ENCODE data around the gene FAM200C. TPM values are rescaled to one million over a fixed set of nuclear protein-coding genes. Genes with fewer than 3 reads are reported as not detected.

FAM200C gene
- total RNA-seq, 1 donor from 2014 or later: 9.1 TPM

DNA sequence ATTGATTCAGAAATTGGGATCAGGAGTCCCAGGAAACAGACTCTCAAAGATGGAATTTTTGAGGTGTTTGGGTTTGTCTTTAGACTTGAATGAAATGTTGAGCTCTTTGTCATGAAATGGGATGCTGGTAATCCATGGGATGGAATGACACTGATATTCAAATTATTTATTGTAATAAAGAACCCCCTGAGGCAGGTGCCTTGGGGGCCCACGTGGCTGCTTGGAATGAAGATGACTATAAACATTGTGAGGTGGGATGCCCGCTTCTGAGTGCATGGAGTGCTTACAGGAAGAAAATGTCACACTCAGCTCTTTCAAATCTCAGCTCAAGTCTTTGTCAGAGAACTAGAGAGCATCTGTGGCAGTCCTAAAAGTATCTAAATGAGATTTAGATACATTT is 19.8 kb downstream of the FAM200C start:
- peaks cover 3% of the 10 kb centered on the region for H3K9me3 Mint-ChIP-seq
- DNase-seq (ENCODE audit: low read depth, low spot score): no peak
- H3K27ac Mint-ChIP-seq (ENCODE audit: unreplicated experiment): no peak overlapping the region
- H3K36me3 Mint-ChIP-seq (ENCODE audit: low read depth): peaks cover 3% of the 10 kb centered on the region
- TF ChIP-seq CTCF (conservative IDR thresholded peaks at IDR 0.05): no peak
- H3K4me1 Mint-ChIP-seq: peaks cover 4% of the 10 kb centered on the region
- peaks cover 3% of the 10 kb centered on the region for H3K27me3 Mint-ChIP-seq (ENCODE audit: low read depth)
- no peak overlapping the region for H3K4me3 Mint-ChIP-seq

- Mint-ChIP-seq H3K36me3 (ENCODE audit: low read depth) (peaks cover 3% of the 10 kb centered on the region), H3K4me3 (no peak overlapping the region), H3K9me3 (peaks cover 3% of the 10 kb centered on the region), H3K27ac (ENCODE audit: unreplicated experiment) (no peak overlapping the region), H3K27me3 (ENCODE audit: low read depth) (peaks cover 8% of the 10 kb centered on the region), H3K4me1 (peaks cover 4% of the 10 kb centered on the region)
- DNase-seq (ENCODE audit: low read depth, low spot score): no peak
- no peak for TF ChIP-seq CTCF (conservative IDR thresholded peaks at IDR 0.05)
These were observed 20.3 kb downstream of the FAM200C start for GRCh38 chr5:160379511-160379910.

DNA sequence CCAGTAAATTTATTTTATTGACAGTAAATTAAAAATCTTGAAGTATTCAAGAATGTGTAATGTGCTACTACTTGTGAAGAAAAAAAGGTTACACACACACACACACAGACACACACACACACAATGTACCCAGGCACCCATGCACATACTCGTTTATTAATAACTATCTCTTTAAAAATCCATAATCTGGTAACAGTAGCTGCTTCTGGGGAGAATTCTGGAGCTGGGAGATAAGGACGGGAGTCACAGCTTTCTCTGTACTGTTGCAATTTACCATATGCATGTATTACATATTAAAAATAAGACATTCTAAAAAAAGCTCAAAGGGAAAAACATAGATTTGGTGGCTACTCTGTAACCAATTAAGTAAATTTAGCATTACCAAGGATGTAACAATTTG is 21.5 kb downstream of the FAM200C start:
- no peak overlapping the region for H3K27ac Mint-ChIP-seq (ENCODE audit: unreplicated experiment)
- peaks cover 4% of the 10 kb centered on the region for H3K4me1 Mint-ChIP-seq
- peaks cover 15% of the 10 kb centered on the region for H3K27me3 Mint-ChIP-seq (ENCODE audit: low read depth)
- no peaks in the 10 kb centered on the region for H3K36me3 Mint-ChIP-seq (ENCODE audit: low read depth)
- H3K4me3 Mint-ChIP-seq: no peak overlapping the region
- H3K9me3 Mint-ChIP-seq: no peaks in the 10 kb centered on the region
- no peak for TF ChIP-seq CTCF (conservative IDR thresholded peaks at IDR 0.05)
- no peak for DNase-seq (ENCODE audit: low read depth, low spot score)

GRCh38 chr5:160377651-160378050 is 22.2 kb downstream of the FAM200C start:
- TF ChIP-seq CTCF (conservative IDR thresholded peaks at IDR 0.05): no peak
- no peak overlapping the region for H3K4me3 Mint-ChIP-seq
- DNase-seq (ENCODE audit: low read depth, low spot score): no peak
- H3K9me3 Mint-ChIP-seq: no peaks in the 10 kb centered on the region
- no peaks in the 10 kb centered on the region for H3K36me3 Mint-ChIP-seq (ENCODE audit: low read depth)
- H3K27ac Mint-ChIP-seq (ENCODE audit: unreplicated experiment): no peak overlapping the region
- H3K27me3 Mint-ChIP-seq (ENCODE audit: low read depth): peaks cover 22% of the 10 kb centered on the region
- H3K4me1 Mint-ChIP-seq: peaks cover under 1% of the 10 kb centered on the region

GRCh38 chr5:160376416-160376815 is 23.4 kb downstream of the FAM200C start:
- Mint-ChIP-seq H3K27ac (ENCODE audit: unreplicated experiment) (no peak overlapping the region), H3K27me3 (ENCODE audit: low read depth) (peaks cover 34% of the 10 kb centered on the region), H3K4me3 (no peak overlapping the region), H3K4me1 (no peaks in the 10 kb centered on the region), H3K9me3 (no peaks in the 10 kb centered on the region), H3K36me3 (ENCODE audit: low read depth) (no peaks in the 10 kb centered on the region)
- DNase-seq (ENCODE audit: low read depth, low spot score): no peak
- no peak for TF ChIP-seq CTCF (conservative IDR thresholded peaks at IDR 0.05)

GRCh38 chr5:160375701-160376100 is 24.2 kb downstream of the FAM200C start:
- Mint-ChIP-seq H3K36me3 (ENCODE audit: low read depth) (no peaks in the 10 kb centered on the region), H3K4me1 (peaks cover 5% of the 10 kb centered on the region), H3K4me3 (no peak overlapping the region), H3K27me3 (ENCODE audit: low read depth) (peaks cover 41% of the 10 kb centered on the region), H3K9me3 (no peaks in the 10 kb centered on the region), H3K27ac (ENCODE audit: unreplicated experiment) (no peak overlapping the region)
- no peak for TF ChIP-seq CTCF (conservative IDR thresholded peaks at IDR 0.05)
- DNase-seq (ENCODE audit: low read depth, low spot score): no peak
